T47D (cell line): ENCODE results near the gene KLHL29.

Experiments
- DNase-seq, 2 experiments: peaks; one replicate each; pipeline versions ENCODE4 v3.0.0 to v3.0.0-alpha.2; 2011 to 2012; ENCODE audit warnings: low read depth in 1 of 2, low spot score in 1 of 2
- JUND ChIP-seq: IDR thresholded peaks from 2 replicates; pipeline ENCODE4 v1.6.1; 2012; ENCODE audit warnings: low read depth
- in situ Hi-C: cut with HindIII; loops from 2 replicates; pipeline ENCODE4 v1.10.0; 2016; ENCODE audit warnings: low sequenced_read_pairs, low pct_unique_long_range_greater_than_20kb

KLHL29 gene

GRCh38 chr2:23531881-23532280 is 146.9 kb downstream of the KLHL29 start:
- in situ Hi-C loops: no loop called here
- TF ChIP-seq JUND: no peak
- no peak for DNase-seq

GRCh38 chr2:23532391-23533337 is 147.7 kb downstream of the KLHL29 start:
- in situ Hi-C loops: no loop called here
- no peak for TF ChIP-seq JUND
- no peak for DNase-seq

GRCh38 chr2:23533338-23533695 is 148.3 kb downstream of the KLHL29 start:
- no peak for DNase-seq
- in situ Hi-C loops: no loop called here
- TF ChIP-seq JUND: no peak

- in situ Hi-C loops: no loop called here
- no peak for TF ChIP-seq JUND
- no peak for DNase-seq
Measured at GRCh38 chr2:23534771-23535170, 149.8 kb downstream of the KLHL29 start.

- DNase-seq: no peak
- no peak for TF ChIP-seq JUND
- in situ Hi-C loops: no loop called here
Measured at GRCh38 chr2:23536326-23536725, 151.3 kb downstream of the KLHL29 start.

GRCh38 chr2:23537991-23538390 is 153.0 kb downstream of the KLHL29 start:
- DNase-seq: no peak
- no peak for TF ChIP-seq JUND
- in situ Hi-C loops: no loop called here

GRCh38 chr2:23538566-23538965 is 153.6 kb downstream of the KLHL29 start:
- in situ Hi-C loops: no loop called here
- DNase-seq: no peak
- TF ChIP-seq JUND: no peak

- no peak for TF ChIP-seq JUND
- DNase-seq: no peak
Measured at GRCh38 chr2:23540804-23541360, 155.9 kb downstream of the KLHL29 start.

GRCh38 chr2:23541503-23542229 is 156.7 kb downstream of the KLHL29 start:
- in situ Hi-C loops: no loop called here
- no peak for TF ChIP-seq JUND
- DNase-seq: no peak

More at GRCh38 chr2:23540804-23541360, 155.9 kb downstream of the KLHL29 start:
- in situ Hi-C loops: no loop called here

GRCh38 chr2:23542230-23542789 is 157.3 kb downstream of the KLHL29 start:
- no peak for TF ChIP-seq JUND
- in situ Hi-C loops: no loop called here
- DNase-seq: no peak

GRCh38 chr2:23543302-23543701 is 158.3 kb downstream of the KLHL29 start:
- TF ChIP-seq JUND: no peak
- DNase-seq: no peak
- in situ Hi-C loops: no loop called here

- no peak for TF ChIP-seq JUND
- no peak for DNase-seq
- in situ Hi-C loops: no loop called here
Measured at GRCh38 chr2:23543728-23544127, 158.7 kb downstream of the KLHL29 start.
